CD4-positive, alpha-beta T cell treated with Interleukin-2 at 100 ng/mL for 4 hours (primary cell): ENCODE measurements around the gene SPRY2.
"Not testable (repeated sequence)": the region's sequence is repeated elsewhere in the genome, so short reads cannot be mapped to it uniquely, and the experiment has no call there.

Experiments used
- DNase-seq: peaks from one replicate; pipeline ENCODE4 v3.0.0-alpha.2; 2020; ENCODE audit warnings: low spot score

Gene SPRY2

DNA sequence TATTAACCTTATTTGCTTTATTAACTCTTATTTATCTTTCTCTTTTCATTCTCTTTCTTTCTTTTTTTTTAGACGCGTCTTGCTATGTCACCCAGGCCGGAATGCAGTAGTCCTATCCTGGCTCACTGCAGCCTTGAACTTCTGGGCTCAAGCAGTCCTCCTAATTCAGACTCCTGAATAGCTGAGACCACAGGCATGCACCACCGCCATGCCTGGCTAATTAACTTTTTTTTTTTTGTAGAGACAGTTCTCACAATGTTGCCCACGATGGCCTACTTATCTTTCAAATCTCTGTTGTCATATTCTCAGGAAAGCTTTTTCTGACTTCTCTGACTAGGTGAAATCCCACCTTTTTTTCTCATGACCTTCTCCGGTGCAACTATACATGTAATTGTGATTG, 7.8 kb upstream of the SPRY2 start:
- no peak for DNase-seq

DNA sequence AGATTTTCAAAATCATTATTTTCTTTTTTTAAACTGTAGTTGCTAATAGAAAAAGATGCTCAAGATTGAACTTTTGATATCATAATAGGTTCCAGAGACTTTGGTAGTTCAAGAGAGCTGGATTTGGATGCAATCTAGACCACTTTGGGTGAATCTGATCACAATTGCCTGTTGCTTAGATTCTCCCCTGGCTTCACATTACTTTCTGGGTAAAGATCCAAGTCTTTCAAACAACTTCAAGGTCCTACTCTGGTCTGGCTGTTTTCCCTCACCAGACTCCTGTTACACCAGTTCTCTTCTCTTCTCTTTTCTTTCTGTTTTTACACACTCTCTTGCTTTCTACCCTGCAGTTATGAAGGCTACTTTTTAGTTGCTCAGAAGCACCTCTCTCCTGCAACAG, 7.4 kb upstream of the SPRY2 start:
- DNase-seq: no peak

DNA sequence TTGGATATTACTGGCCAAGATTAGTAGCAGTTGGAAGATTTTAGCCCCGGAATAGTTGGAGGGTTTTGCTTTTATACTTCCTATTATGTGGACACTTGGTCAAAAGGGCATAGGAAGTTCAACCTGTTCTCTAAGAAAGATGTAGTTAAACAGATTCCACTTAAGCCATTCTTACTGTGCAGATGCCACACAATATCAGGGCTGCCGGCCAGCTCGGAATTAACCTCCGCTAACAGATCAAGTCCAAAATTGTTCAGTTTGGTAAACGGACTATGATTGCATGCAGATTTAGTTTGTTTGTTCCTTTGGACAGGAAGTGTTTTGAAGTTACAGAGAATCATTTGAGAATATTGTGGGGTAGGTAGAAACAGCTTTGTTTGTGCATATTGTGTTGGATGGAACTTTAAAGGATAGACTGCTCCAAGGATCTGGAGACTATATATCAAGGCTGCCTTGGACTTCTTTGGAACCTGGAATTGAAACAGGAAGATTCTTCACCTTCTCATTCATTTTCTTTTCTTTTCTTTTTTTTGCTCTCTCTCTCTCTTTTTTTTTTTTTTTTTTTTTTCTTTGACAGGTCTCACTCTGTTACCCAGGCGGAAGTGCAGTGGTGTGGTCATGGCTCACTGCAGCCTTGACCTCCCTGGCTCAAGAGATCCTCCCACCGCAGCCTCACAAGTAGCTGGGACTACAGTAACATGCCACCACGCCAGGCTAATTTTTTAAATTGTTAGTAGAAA, 5.0 kb upstream of the SPRY2 start:
- no peak for DNase-seq

DNA sequence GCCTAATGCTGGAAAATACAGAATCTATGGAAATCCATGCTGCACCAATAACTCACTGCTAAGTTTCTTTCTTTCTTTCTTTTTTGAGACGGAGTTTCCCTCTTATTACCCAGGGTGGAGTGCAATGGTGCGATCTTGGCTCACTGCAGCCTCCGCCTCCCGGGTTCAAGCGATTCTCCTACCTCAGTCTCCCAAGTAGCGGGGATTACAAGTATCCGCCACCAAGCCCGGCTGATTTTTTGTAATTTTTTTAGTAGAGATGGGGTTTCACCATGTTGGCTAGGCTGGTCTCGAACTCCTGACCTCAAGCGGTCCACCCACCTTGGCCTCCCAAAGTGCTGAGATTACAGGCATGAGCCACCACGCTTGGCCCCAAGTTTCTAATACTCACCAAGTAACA, 3.1 kb upstream of the SPRY2 start:
- not testable (repeated sequence) for DNase-seq

DNA sequence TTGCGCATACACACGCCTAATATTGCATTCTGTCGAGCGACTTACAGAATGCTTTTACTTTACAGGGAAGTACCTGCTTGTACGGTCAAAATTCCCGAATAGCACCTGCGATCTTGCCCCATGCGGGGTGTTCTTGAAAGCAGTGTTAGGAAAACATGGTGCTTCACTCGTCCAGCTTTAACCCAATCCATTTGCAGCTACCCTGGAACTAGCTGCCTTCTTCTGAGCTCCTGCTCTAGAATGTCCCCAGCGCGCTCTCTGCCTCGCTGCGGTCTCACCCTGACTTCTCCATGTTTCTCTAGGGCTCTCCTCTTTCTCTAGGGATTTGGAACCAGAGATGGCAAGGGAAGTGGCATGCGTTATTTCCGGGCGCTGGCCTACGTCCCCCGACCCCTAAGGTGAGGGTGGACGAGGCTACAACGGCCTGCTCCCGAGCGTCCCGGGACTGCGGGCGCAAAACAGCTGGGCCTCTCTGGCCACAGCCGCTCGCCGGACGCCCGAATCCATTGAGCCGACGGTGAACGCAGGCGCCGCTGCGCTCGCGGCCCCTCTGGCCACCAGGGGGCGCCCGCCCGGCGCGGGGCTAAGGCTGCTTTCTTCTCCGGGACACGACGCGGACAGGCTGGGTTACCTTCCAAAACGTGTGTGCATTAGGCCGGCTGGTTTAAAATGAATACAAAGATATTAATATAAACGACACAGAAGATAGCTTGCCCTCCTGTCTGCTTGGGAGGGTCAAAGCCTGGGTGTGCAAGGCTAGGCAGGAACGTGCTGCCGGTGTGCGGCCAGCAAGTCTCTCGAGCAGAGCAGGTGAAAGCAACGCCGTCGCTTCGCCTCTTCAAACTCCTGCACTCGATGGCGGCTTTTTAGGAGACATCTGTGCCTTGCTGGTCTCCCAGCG, 1.8 kb upstream of the SPRY2 start:
- DNase-seq: peak; percentile 63

DNA sequence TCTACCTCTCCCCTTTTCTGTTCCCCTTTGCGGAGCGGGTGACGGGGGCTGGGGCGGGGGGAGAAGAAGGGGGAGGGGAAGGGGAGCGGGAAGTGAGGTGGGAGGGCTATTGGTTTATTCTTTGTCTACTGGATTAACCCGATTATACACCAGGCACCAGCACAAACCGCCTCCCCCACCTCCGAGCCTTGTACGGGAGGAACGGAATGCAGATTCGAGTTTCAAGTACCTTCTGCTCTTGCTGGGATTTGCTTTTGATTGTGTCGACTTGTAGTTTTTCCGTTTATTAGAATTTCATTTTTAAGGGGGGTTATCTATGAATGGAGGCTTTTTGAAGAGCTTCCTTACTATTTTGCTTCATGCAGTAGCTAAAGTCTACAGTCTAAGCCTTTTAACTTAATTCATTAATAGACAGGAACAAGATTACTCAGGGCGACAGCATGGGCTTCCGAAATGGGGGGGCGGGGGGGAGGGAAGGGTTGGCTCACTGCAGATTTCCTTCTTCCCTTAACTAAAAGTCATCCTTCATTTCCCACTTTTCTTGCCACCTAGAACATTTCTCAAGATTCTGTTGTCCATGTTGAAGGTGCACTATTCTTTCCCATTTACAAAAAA, 937 bp upstream of the SPRY2 start:
- DNase-seq: no peak

DNA sequence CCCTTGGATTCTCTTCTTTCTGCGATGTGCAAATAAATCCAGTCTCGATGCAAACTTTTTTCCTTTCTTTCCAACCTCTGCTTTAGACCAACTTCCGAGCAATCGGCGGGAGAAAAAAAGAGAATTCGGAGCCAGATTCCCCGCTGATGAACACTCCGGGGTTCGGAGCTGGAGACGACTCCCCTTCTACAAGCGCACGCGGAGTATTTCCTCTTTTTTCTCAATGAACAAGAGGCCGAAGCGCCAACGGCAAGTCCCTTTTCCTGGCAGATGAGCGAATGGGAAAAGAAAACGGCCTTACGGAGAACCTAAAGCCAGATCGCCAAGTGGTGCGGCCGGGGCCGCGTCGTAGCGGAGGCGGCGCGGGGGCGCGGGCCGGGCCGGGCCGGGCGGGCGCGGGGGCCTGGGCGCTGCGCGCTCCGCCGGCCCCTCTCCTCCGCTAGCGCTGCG, 250 bp downstream of the SPRY2 start:
- DNase-seq: no peak

DNA sequence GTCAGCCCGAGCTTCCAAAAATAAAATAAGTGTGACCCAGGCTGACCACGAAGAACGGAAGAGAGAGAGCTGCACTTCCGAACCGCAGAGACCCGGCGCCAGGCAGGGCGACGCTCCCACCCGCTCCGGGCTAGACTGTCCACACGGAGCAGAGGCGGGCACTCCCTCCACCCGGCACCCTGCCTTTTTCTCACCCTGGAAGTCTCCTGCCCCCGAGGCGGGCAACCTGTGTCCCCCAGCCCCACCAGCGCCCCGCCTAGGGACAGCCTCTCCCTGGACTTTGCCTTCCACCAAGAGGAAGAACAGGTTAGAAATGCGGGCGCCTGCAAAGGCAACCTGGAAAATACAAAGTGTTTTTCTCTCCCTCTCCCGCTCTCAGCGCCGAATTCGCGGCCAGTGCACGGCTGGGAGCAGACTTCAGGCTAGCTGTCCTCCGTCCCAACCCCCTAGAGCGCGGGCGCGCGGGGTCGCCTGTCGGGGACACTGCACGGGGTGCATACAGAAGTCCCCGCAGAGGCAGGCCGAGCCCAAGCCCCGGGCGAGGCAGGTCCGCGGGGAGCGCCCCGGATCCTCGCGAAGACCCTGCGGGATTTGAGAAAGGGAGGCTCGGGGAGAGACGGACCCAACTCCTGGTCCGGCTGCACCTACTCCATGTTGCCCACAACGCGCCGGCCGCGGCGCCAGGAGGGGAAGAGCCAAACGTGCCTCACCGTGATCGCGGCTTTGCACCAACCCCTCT, 845 bp downstream of the SPRY2 start:
- no peak for DNase-seq

DNA sequence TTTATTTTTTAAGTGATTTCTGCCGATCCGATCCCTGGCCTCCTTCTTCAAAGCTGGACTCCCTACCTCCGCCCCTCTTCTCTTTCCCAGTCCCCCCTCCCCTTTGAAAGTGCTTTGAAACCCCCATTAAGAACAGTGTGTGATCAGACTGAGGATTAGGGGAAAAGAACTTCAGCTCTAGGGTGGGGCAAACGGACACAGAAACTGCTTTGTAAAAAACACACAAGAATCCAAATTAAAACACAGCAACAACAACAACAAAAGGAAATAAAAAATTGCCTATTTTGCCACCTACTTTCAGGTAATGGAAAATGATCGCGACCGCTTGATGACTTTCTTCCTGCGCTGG, 1.4 kb downstream of the SPRY2 start:
- DNase-seq: no peak

DNA sequence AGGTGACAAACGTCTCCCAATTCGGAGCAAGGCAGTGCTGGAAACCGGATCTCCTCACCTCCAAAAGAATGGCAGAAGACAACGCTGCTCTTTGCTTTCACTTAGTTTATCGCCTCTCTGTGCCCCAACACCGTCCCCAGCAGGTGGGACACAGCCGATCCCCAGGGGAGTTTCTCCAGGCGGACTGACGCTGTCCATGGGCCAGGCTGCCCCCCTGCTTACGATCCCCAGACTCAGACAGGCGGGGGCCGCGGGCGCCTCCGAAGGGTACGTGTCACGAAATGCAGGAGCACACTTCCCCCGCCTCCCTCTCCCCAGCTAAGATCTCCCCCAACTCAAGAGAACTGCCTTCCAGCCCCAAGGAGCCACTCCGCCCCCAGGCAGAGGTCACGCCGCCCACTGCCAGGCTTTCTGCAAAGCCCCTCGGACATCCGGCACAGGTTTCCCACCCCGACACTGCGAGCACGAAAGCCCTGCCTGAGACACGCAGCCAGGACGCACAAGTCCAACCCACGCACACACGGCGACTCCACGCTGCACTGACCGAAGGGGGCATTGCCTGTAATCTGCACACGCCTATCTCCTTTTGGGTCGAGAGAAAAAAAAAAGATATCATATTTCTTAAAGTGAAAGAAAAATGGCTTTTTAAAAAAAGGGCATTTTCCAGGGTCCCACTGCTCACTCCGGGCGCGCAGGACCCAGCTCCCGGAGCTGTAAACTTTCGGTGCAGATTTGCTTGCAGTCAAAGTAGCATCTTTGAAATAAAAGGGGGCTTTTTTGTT, 2.0 kb downstream of the SPRY2 start:
- no peak for DNase-seq

DNA sequence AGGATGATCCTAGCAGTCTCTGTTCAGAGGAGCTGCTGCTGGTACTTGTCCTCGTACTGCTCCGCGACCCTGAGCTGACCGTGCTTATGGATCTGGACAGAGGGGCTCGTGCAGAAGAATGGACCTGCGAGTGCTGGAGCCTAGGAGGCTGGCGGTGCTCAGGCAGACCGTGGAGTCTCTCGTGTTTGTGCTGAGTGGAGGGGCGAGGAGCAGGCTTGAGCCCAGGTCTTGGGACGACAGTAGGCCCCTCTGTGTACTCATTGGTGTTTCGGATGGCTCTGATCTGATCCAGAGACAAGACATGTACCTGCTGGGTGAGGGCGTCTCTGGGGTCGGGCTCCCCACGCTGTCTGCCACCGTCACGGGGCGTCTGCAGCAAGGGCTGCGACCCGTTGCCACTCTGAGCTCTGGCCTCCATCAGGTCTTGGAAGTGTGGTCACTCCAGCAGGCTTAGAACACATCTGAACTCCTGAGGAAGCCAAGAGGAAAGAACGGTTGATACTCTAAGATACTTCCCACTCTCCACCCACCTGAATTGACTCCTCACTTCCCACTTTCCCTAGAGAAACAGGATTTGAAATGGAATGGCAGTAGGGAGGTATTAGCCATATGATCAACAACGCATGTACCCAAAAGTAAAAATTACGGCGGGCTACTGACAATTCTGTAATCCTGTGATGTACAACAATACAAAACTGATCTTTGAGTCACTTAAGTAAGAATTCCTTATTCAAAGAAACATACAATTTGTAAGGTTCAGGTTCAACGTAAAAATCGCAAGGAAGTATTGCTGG, 3.4 kb downstream of the SPRY2 start:
- no peak for DNase-seq

DNA sequence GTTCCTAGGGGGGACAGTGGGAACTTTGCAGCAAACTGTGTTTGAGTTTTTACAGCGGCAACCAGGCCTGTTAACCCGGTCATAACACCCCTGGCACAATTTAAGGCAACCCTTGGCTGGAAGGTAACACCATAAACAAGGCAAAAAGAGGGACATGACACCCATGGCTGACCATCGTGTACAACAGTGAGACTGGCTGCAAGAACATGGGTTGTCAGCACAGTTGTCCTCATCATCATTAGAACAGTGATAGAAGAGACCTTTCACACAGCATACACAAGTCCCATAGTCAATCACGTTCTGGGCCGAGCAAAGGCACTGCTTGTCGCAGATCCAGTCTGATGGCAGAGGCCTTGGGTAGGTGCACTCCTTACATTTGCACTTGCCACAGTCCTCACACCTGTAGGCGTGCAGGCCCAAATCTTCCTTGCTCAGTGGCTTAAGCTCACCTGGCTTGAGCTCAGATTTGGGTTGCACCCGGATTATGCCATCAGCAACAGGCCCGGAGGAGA, 4.1 kb downstream of the SPRY2 start:
- no peak for DNase-seq

DNA sequence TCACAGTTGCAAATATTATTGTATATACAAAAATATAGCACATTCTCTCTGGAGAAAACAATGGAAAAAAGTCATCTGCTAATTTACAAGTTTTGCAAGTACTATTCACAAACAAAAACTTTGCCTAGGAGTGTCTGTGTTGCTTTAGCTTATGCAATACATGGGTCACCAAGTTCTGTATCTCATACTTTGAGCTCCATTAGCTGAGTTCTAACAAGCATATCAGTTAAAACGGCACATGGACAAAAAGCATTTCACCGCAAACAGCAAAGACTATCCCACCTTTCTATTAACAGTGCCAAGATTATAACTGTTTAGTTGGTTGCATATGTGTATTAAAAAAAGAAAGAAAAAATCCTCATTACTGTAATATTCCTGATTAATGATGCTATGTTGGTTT, 4.6 kb downstream of the SPRY2 start:
- DNase-seq: no peak

DNA sequence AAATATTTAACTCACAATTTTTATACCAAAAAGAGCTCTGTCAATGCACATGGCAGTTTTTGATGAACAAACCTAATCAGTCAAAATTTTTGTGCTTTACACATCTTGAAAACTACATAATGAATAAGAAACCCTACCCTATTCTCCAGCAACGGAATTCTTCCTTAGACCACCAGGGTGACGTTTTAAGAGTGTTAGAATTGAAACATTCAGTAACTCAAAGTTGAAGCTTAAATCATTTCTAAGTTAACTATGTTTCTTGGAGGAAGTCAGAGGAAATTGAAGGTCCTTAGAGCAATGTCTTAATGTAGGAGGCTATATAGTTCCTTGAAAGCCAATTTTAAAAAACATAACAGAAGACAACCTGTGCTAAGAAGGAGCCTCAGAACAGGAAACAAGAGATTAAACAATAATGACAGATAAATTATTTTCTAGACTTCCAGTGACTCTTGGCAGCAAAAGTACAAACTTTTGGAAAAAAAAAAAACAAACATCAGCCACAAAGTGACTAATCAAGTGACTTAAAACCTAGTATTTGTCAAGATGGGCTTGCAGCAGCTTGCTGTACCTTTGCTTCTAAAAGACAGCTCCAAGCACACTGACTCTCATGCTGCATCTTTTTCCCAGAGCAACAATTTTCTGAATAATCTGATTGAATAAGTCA, 6.2 kb downstream of the SPRY2 start:
- no peak for DNase-seq

DNA sequence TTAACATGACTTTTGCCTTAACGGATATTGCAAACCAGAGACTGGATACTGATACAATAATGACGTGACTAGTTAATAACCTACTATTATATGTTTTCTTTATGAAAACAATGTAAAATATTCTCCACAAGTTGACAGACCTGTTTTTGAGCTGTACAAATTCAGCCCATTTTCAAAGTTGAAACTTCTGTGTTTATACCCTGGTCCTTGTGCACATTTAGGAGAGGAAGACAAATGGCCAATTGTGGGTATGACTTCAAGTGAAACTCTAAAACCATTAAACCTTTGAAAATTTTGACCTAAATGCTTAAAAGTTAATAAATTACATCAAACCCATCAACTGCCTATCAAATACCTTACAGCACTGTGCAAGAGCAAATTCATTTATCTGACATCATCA, 8.9 kb downstream of the SPRY2 start:
- DNase-seq: no peak

DNA sequence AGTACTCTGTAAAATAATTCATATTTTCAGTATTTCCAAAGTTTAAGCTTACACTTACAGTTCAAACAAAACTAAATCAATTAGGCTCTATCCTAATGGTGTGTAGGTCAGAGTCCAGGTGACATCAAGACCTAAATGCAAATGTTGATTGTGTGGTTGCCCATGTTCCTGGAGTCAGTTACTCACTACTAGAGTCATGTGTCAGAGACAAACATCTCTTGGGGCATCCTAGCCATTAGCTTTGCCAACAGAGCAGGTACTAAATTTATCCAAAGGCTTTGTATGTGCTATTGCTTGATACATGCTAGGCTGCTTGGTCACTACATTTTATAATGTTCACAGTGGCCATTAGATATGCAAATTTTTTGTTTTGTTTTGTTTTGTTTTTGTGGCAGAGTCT, 11.7 kb downstream of the SPRY2 start:
- DNase-seq: no peak

DNA sequence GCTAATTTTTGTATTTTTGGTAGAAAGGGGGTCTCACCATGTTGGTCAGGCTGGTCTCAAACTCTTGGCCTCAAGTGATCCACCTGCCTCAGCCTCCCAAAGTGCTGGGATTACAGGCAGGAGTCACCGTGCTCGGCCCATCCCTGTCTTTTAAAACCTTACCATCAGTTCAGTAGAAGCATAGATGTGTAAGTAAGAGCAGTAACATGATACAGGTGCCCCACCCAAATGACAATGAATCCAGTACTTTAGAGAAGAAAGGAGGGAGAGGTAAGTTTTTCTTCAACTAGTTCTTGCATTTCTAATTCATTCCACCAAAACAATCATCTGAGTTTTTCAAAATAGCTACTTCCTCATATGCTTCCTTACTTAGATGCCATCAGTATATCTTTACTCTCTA, 21.9 kb downstream of the SPRY2 start:
- no peak for DNase-seq

DNA sequence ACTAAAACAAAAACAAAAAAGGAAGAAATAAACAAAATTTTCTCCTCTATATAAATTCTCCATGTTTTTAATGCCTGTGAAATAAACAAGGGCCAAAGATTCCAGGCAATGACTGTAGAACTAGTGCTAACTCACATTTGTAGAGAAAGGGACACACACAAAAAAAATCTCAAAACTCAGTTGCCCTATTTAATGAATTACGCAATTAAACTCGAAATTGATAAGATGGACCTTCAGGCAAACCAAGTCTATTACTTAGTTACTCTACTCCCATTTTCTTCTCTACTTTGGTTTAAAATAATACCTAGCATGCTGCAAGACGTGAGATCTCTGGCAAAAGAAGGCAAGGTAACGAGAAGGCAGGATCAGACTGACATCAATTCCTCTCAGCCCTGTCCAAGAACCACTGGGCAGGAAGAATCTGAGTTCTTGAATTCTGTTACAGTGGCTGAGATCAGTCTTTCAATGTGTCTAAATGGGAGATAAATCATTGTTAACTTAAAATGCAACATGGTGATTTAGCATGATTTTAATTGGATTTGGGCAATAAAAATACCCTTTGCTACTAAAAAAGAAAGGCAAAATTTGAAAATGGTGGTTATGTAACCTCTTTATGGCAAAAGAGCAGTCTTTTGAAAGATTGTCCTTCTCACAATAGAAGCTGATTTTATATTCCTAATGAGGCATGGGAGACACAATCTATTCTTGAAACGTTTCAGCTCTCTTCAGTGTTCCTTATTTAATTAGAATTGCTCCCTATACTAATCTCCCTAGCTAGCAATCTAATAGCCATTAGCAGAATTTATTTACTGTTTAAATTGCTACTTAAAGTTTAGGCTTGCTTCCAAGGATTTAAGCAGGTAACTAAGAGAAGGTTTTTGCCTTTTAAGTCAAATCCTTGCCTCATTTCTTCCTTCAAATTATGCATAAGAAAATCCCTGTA, 25.9 kb downstream of the SPRY2 start:
- no peak for DNase-seq
